HepG2 (cell line): ENCODE measurements around the gene BMERB1. TPM values are rescaled to one million over a fixed set of nuclear protein-coding genes. Genes with fewer than 3 reads are reported as not detected.

ENCODE experiments used
- HIVEP1 ChIP-seq: sonication (generic); formaldehyde crosslinking; IDR thresholded peaks from 2 replicates; pipeline ENCODE4 v1.4.0; 2020; ENCODE audit warnings: mild to moderate bottlenecking, missing genetic modification reagents
- NCOA1 ChIP-seq: sonication (generic); formaldehyde crosslinking; IDR thresholded peaks from 2 replicates; pipeline ENCODE4 v1.9.0; 2021; ENCODE audit warnings: missing genetic modification reagents
- NCOR1 ChIP-seq: fragments of 200-600 bp; sonication (generic); IDR thresholded peaks from 2 replicates; pipeline ENCODE4 v1.7.0; 2017; ENCODE audit warnings: antibody characterized with exemption, low read length, borderline replicate concordance
- NFIC ChIP-seq: IDR thresholded peaks from 2 replicates; pipeline ENCODE4 v1.6.1; 2012; ENCODE audit warnings: mild to moderate bottlenecking, low read length, inconsistent platforms
- PBX2 ChIP-seq: IDR thresholded peaks from 2 replicates; pipeline ENCODE4 v1.6.1; 2016; ENCODE audit warnings: control low read depth
- THAP11 ChIP-seq: IDR thresholded peaks from 2 replicates; pipeline ENCODE4 v1.6.1; 2016; ENCODE audit warnings: missing biosample characterization, missing genetic modification reagents
- YEATS4 ChIP-seq: sonication (generic); formaldehyde crosslinking; IDR thresholded peaks from 2 replicates; pipeline ENCODE4 v1.4.0; 2020; ENCODE audit warnings: missing genetic modification reagents, borderline replicate concordance
- ZFP41 ChIP-seq: sonication (generic); formaldehyde crosslinking; IDR thresholded peaks from 2 replicates; pipeline ENCODE4 v1.4.0; 2020; ENCODE audit warnings: mild to moderate bottlenecking, missing genetic modification reagents, borderline replicate concordance
- ZNF24 ChIP-seq: fragments of 450-650 bp; IDR thresholded peaks from 2 replicates; pipeline ENCODE4 v1.6.1; 2017; ENCODE audit warnings: antibody characterized with exemption, mild to moderate bottlenecking
- ZNF598 ChIP-seq: sonication (generic); formaldehyde crosslinking; IDR thresholded peaks from 2 replicates; pipeline ENCODE4 v1.5.1; 2020; ENCODE audit warnings: mild to moderate bottlenecking, missing genetic modification reagents, borderline replicate concordance
- ZNF790 ChIP-seq: sonication (generic); formaldehyde crosslinking; IDR thresholded peaks from 2 replicates; pipeline ENCODE4 v1.8.0; 2022; ENCODE audit warnings: missing genetic modification reagents, mild to moderate bottlenecking, borderline replicate concordance
- polyA plus RNA-seq, 8 experiments: library from polyadenylated mRNA; depleted of rRNA in 3 of 8; stranded (reverse) in 7 of 8; unstranded in 1 of 8; fragments of >200 nt; fragmentation: Illumina TruSeq in 4 of 8; extraction: Trizol in 4 of 8; gene quantifications; 2 replicates each; pipeline versions ENCODE4 v1.2.1 to v1.2.3, GENCODE V29; 2011 to 2016; ENCODE audit warnings: low read depth in 4 of 8, missing spikeins in 1 of 8, mixed read lengths in 1 of 8; ENCODE audit not compliant: insufficient read depth in 1 of 8
- total RNA-seq, 5 experiments: library from RNA; depleted of rRNA; stranded (reverse); fragments of >200 nt; fragmentation: Illumina TruSeq; extraction: Trizol; gene quantifications; 2 replicates each; pipeline ENCODE4 v1.2.3, GENCODE V29; 2016; ENCODE audit warnings: low read depth in 1 of 5
- TF ChIP-seq, protein P1 (sequence below): sonication (generic); formaldehyde crosslinking; IDR thresholded peaks from 2 replicates; pipeline ENCODE4 v1.4.0; 2020; ENCODE audit warnings: missing genetic modification reagents
- TF ChIP-seq, protein P2 (sequence below): sonication (generic); formaldehyde crosslinking; IDR thresholded peaks from 2 replicates; pipeline ENCODE4 v1.5.1; 2020; ENCODE audit warnings: mild to moderate bottlenecking, missing genetic modification reagents, moderate library complexity
- TF ChIP-seq, protein P3 (sequence below): sonication (generic); formaldehyde crosslinking; IDR thresholded peaks from 2 replicates; pipeline ENCODE4 v1.4.0; 2020; ENCODE audit warnings: missing genetic modification reagents, borderline replicate concordance
- TF ChIP-seq, protein P4 (sequence below): IDR thresholded peaks from 2 replicates; pipeline ENCODE4 v1.6.1; 2016; ENCODE audit warnings: low read depth

Gene BMERB1
- total and polyA plus RNA-seq, 2 of the 13 experiments (the other 11 are each of a cell fraction or from before 2014, with no cell fraction given), result 1.4 TPM

- peak; percentile 70 for TF ChIP-seq THAP11 (CRISPR knock-in tag)
- no peak for TF ChIP-seq ZNF790 (CRISPR knock-in tag)
- TF ChIP-seq, protein P1, sequence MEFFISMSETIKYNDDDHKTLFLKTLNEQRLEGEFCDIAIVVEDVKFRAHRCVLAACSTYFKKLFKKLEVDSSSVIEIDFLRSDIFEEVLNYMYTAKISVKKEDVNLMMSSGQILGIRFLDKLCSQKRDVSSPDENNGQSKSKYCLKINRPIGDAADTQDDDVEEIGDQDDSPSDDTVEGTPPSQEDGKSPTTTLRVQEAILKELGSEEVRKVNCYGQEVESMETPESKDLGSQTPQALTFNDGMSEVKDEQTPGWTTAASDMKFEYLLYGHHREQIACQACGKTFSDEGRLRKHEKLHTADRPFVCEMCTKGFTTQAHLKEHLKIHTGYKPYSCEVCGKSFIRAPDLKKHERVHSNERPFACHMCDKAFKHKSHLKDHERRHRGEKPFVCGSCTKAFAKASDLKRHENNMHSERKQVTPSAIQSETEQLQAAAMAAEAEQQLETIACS (CRISPR knock-in tag), result no peak
- TF ChIP-seq, protein P2, sequence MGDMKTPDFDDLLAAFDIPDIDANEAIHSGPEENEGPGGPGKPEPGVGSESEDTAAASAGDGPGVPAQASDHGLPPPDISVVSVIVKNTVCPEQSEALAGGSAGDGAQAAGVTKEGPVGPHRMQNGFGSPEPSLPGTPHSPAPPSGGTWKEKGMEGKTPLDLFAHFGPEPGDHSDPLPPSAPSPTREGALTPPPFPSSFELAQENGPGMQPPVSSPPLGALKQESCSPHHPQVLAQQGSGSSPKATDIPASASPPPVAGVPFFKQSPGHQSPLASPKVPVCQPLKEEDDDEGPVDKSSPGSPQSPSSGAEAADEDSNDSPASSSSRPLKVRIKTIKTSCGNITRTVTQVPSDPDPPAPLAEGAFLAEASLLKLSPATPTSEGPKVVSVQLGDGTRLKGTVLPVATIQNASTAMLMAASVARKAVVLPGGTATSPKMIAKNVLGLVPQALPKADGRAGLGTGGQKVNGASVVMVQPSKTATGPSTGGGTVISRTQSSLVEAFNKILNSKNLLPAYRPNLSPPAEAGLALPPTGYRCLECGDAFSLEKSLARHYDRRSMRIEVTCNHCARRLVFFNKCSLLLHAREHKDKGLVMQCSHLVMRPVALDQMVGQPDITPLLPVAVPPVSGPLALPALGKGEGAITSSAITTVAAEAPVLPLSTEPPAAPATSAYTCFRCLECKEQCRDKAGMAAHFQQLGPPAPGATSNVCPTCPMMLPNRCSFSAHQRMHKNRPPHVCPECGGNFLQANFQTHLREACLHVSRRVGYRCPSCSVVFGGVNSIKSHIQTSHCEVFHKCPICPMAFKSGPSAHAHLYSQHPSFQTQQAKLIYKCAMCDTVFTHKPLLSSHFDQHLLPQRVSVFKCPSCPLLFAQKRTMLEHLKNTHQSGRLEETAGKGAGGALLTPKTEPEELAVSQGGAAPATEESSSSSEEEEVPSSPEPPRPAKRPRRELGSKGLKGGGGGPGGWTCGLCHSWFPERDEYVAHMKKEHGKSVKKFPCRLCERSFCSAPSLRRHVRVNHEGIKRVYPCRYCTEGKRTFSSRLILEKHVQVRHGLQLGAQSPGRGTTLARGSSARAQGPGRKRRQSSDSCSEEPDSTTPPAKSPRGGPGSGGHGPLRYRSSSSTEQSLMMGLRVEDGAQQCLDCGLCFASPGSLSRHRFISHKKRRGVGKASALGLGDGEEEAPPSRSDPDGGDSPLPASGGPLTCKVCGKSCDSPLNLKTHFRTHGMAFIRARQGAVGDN (CRISPR knock-in tag), result peak; percentile 62
- peak; percentile 54; the same call in 1 of the 2 replicates for TF ChIP-seq ZNF24
- peak; percentile 70; the same call in 1 of the 2 replicates for TF ChIP-seq YEATS4 (CRISPR knock-in tag)
- 0 out of 2 replicates have a peak, but pooled peaks have one; percentile 20 for TF ChIP-seq HIVEP1 (CRISPR knock-in tag)
- TF ChIP-seq PBX2 (CRISPR knock-in tag), result 0 out of 2 replicates have a peak, but pooled peaks have one; percentile 11
- TF ChIP-seq ZNF598 (CRISPR knock-in tag), result peak; percentile 53; the same call in 1 of the 2 replicates
- TF ChIP-seq ZFP41 (CRISPR knock-in tag), result no peak
- TF ChIP-seq NCOR1, result peak; percentile 82; the same call in 1 of the 2 replicates
- TF ChIP-seq NFIC, result peak; percentile 83; the same call in 1 of the 2 replicates
- TF ChIP-seq, protein P3, sequence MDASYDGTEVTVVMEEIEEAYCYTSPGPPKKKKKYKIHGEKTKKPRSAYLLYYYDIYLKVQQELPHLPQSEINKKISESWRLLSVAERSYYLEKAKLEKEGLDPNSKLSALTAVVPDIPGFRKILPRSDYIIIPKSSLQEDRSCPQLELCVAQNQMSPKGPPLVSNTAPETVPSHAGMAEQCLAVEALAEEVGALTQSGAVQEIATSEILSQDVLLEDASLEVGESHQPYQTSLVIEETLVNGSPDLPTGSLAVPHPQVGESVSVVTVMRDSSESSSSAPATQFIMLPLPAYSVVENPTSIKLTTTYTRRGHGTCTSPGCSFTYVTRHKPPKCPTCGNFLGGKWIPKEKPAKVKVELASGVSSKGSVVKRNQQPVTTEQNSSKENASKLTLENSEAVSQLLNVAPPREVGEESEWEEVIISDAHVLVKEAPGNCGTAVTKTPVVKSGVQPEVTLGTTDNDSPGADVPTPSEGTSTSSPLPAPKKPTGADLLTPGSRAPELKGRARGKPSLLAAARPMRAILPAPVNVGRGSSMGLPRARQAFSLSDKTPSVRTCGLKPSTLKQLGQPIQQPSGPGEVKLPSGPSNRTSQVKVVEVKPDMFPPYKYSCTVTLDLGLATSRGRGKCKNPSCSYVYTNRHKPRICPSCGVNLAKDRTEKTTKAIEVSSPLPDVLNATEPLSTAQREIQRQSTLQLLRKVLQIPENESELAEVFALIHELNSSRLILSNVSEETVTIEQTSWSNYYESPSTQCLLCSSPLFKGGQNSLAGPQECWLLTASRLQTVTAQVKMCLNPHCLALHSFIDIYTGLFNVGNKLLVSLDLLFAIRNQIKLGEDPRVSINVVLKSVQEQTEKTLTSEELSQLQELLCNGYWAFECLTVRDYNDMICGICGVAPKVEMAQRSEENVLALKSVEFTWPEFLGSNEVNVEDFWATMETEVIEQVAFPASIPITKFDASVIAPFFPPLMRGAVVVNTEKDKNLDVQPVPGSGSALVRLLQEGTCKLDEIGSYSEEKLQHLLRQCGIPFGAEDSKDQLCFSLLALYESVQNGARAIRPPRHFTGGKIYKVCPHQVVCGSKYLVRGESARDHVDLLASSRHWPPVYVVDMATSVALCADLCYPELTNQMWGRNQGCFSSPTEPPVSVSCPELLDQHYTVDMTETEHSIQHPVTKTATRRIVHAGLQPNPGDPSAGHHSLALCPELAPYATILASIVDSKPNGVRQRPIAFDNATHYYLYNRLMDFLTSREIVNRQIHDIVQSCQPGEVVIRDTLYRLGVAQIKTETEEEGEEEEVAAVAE (CRISPR knock-in tag), result no peak
- TF ChIP-seq NCOA1 (CRISPR knock-in tag), result 0 out of 2 replicates have a peak, but pooled peaks have one; percentile 19
- TF ChIP-seq, protein P4, sequence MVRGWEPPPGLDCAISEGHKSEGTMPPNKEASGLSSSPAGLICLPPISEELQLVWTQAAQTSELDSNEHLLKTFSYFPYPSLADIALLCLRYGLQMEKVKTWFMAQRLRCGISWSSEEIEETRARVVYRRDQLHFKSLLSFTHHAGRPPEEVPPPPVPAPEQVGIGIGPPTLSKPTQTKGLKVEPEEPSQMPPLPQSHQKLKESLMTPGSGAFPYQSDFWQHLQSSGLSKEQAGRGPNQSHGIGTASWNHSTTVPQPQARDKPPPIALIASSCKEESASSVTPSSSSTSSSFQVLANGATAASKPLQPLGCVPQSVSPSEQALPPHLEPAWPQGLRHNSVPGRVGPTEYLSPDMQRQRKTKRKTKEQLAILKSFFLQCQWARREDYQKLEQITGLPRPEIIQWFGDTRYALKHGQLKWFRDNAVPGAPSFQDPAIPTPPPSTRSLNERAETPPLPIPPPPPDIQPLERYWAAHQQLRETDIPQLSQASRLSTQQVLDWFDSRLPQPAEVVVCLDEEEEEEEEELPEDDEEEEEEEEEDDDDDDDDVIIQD (CRISPR knock-in tag), result peak; percentile 97
Measured at GRCh38 chr16:15608398-15609285, 174.3 kb downstream of the BMERB1 start (continued).
